SK-N-SH treated with all-trans-retinoic acid at 6 μM for 48 hours (cell line): ENCODE results near the gene PIP5K1C.

Experiments used
- ATAC-seq: fragments of 200-7000 bp; cut with Tn5 transposase; 3 replicates; pipeline ENCODE4 v1.9.1; 2020; ENCODE audit warnings: mild to moderate bottlenecking, moderate library complexity
- BACH2 ChIP-seq: fragments of 250-450 bp; sonication (Bioruptor Pico); IDR thresholded peaks from 2 replicates; pipeline ENCODE4 v1.9.0; 2021; ENCODE audit warnings: mild to moderate bottlenecking, borderline replicate concordance
- CREB5 ChIP-seq: fragments of 250-450 bp; sonication (Bioruptor Pico); IDR thresholded peaks from 2 replicates; pipeline ENCODE4 v1.5.1; 2020; ENCODE audit warnings: low read depth, mild to moderate bottlenecking, moderate library complexity
- CSDC2 ChIP-seq: fragments of 250-450 bp; sonication (Bioruptor Pico); IDR thresholded peaks from 2 replicates; pipeline ENCODE4 v1.5.0; 2020; ENCODE audit warnings: mild to moderate bottlenecking, moderate library complexity
- CSRNP3 ChIP-seq: fragments of 250-450 bp; sonication (Bioruptor Pico); IDR thresholded peaks from 2 replicates; pipeline ENCODE4 v1.5.1; 2021; ENCODE audit warnings: mild to moderate bottlenecking, moderate library complexity
- ESRRG ChIP-seq: fragments of 250-450 bp; sonication (Bioruptor Pico); IDR thresholded peaks from 2 replicates; pipeline ENCODE4 v1.6.1; 2021; ENCODE audit warnings: mild to moderate bottlenecking
- GLIS3 ChIP-seq: fragments of 250-450 bp; sonication (Bioruptor Pico); IDR thresholded peaks from 2 replicates; pipeline ENCODE4 v1.5.0; 2020; ENCODE audit warnings: mild to moderate bottlenecking, moderate library complexity
- OSR1 ChIP-seq: fragments of 250-450 bp; sonication (Bioruptor Pico); IDR thresholded peaks from 2 replicates; pipeline ENCODE4 v1.8.0; 2022; ENCODE audit warnings: moderate library complexity, mild to moderate bottlenecking, inconsistent platforms
- PATZ1 ChIP-seq: fragments of 250-450 bp; sonication (Bioruptor Pico); IDR thresholded peaks from 2 replicates; pipeline ENCODE4 v1.8.0; 2020; ENCODE audit warnings: mild to moderate bottlenecking, moderate library complexity, borderline replicate concordance
- POU6F1 ChIP-seq: fragments of 250-450 bp; sonication (Bioruptor Pico); IDR thresholded peaks from 2 replicates; pipeline ENCODE4 v1.8.0; 2021; ENCODE audit warnings: low read depth, mild to moderate bottlenecking, moderate library complexity, borderline replicate concordance
- PPARA ChIP-seq: fragments of 250-450 bp; sonication (Bioruptor Pico); IDR thresholded peaks from 2 replicates; pipeline ENCODE4 v1.5.0; 2020; ENCODE audit warnings: mild to moderate bottlenecking, borderline replicate concordance
- TCF4 ChIP-seq: fragments of 250-450 bp; sonication (Bioruptor Pico); IDR thresholded peaks from 2 replicates; pipeline ENCODE4 v1.8.0; 2021; ENCODE audit warnings: mild to moderate bottlenecking, moderate library complexity, borderline replicate concordance
- TOX ChIP-seq: fragments of 250-450 bp; sonication (Bioruptor Pico); IDR thresholded peaks from 2 replicates; pipeline ENCODE4 v1.8.0; 2021; ENCODE audit warnings: mild to moderate bottlenecking, moderate library complexity, borderline replicate concordance
- TSHZ2 ChIP-seq: fragments of 250-450 bp; sonication (Bioruptor Pico); IDR thresholded peaks from 2 replicates; pipeline ENCODE4 v1.5.0; 2020; ENCODE audit warnings: mild to moderate bottlenecking, moderate library complexity
- ZC3H10 ChIP-seq: fragments of 250-450 bp; sonication (Bioruptor Pico); IDR thresholded peaks from 2 replicates; pipeline ENCODE4 v1.5.1; 2021; ENCODE audit warnings: mild to moderate bottlenecking, moderate library complexity
- ZFP3 ChIP-seq: fragments of 250-450 bp; sonication (Bioruptor Pico); IDR thresholded peaks from 2 replicates; pipeline ENCODE4 v1.5.0; 2020; ENCODE audit warnings: mild to moderate bottlenecking, moderate library complexity
- ZFP30 ChIP-seq: fragments of 450-650 bp; formaldehyde crosslinking; IDR thresholded peaks from 2 replicates; pipeline ENCODE4 v1.5.0; 2022; ENCODE audit warnings: mild to moderate bottlenecking, moderate library complexity
- ZNF70 ChIP-seq: fragments of 450-650 bp; formaldehyde crosslinking; IDR thresholded peaks from 2 replicates; pipeline ENCODE4 v1.5.0; 2020; ENCODE audit warnings: mild to moderate bottlenecking, moderate library complexity

The PIP5K1C gene

GRCh38 chr19:3699741-3700241 lies 477 bp downstream of the PIP5K1C start:
- ATAC-seq, result peak; percentile 11
- TF ChIP-seq POU6F1, result no peak
- no peak for TF ChIP-seq PATZ1

- peak; percentile 69 for ATAC-seq
- TF ChIP-seq ZFP30 (CRISPR knock-in tag), result no peak
- TF ChIP-seq ESRRG (CRISPR knock-in tag), result no peak
- TF ChIP-seq ZC3H10 (CRISPR knock-in tag), result no peak
- no peak for TF ChIP-seq CSDC2
- no peak for TF ChIP-seq CSRNP3 (CRISPR knock-in tag)
- no peak for TF ChIP-seq CREB5 (CRISPR knock-in tag)
- TF ChIP-seq TSHZ2 (CRISPR knock-in tag), result no peak
Measured at GRCh38 chr19:3698974-3699740, 1.1 kb downstream of the PIP5K1C start.

GRCh38 chr19:3698386-3698950 lies 1.8 kb downstream of the PIP5K1C start:
- ATAC-seq, result peak; percentile 6; the same call in 1 of the 3 replicates
- TF ChIP-seq ZFP3 (no peak), GLIS3 (CRISPR knock-in tag) (no peak), ZFP30 (CRISPR knock-in tag) (no peak), TCF4 (no peak), PPARA (CRISPR knock-in tag) (no peak), CSRNP3 (CRISPR knock-in tag) (no peak), POU6F1 (no peak), BACH2 (CRISPR knock-in tag) (no peak), TOX (no peak), OSR1 (CRISPR knock-in tag) (no peak), ZNF70 (CRISPR knock-in tag) (no peak), TSHZ2 (CRISPR knock-in tag) (no peak), CREB5 (CRISPR knock-in tag) (no peak)
